Effector memory CD8-positive, alpha-beta T cell (primary cell): Measurements from ENCODE around the gene CHSY1.

ENCODE experiments used
- ATAC-seq: fragments of 150-1000 bp; cut with Tn5 transposase; replicated peaks from 2 replicates; pipeline ENCODE4 v1.10.0; 2021; ENCODE audit warnings: mild to moderate bottlenecking, moderate library complexity
- DNase-seq, 3 experiments: peaks; one replicate each; pipeline ENCODE4 v3.0.0; 2021
- H3K27ac Mint-ChIP-seq, 2 donors: one replicate each; pipeline ENCODE4 v1.8.0; 2022; ENCODE audit warnings: mild to moderate bottlenecking in 2 of 2, mixed read lengths in 2 of 2, moderate library complexity in 2 of 2
- H3K27me3 Mint-ChIP-seq, 2 donors: one replicate each; pipeline ENCODE4 v1.8.0; 2022; ENCODE audit warnings: mixed read lengths in 2 of 2
- H3K36me3 Mint-ChIP-seq: one replicate; pipeline ENCODE4 v1.8.0; 2022; ENCODE audit warnings: mild to moderate bottlenecking, moderate library complexity, mixed read lengths; ENCODE audit not compliant: insufficient read depth
- H3K4me1 Mint-ChIP-seq, 2 donors: one replicate each; pipeline ENCODE4 v1.8.0; 2022; ENCODE audit warnings: low read depth in 2 of 2, mixed read lengths in 2 of 2
- H3K4me3 Mint-ChIP-seq, 2 donors: one replicate each; pipeline ENCODE4 v1.8.0; 2022; ENCODE audit warnings: mild to moderate bottlenecking in 2 of 2, mixed read lengths in 2 of 2, moderate library complexity in 2 of 2
- H3K9me3 Mint-ChIP-seq, 2 donors: one replicate each; pipeline ENCODE4 v1.8.0; 2022; ENCODE audit warnings: mixed read lengths in 2 of 2

The CHSY1 gene

DNA sequence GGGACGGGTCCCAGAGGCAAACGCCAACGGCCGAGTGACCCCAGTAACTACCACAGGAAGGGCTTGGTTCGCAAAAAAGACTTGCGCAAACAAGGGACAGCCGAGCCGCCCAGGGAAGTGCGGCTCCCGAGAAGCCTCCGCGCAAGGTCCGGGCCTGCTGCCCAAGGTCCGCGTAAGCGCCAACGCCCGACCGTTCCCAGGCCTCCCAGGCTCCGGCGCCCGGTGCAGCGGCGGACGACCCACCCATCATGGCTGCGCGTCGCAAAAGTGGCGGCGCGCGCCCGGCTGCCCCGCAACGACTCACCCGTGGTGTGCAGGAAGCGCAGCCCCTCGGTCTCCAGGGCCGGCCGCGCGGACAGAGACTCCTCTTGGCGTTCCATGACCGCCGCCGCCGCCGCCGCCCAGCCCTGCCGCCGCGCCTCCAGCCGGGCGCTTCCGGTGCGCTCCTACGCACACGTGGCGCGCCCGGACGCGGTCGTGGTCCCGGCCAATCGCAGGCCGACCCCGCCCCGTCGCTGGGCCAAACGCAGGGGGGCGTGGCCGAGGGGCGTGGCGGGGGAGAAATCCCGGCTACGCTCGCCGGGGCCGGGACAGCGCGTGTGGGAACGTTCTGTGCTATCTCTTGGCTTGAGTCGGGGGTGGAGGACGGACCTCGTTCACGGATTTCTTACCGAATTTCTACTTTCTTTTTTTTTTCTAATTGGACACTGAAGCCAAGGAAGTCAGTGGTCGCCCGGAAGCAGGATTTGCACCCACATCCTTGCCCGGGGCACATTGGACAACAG, 25.4 kb upstream of the CHSY1 start, which contains the start of gene SELENOS:
Gene SELENOS, minus strand, starts transcription at position 448 of the 785 bp plus-strand sequence. Its CDS starts 68 bp downstream, at position 380.
- H3K4me1 Mint-ChIP-seq, result peaks cover 13 to 19% of the 10 kb centered on the region in 2 donors
- H3K27ac Mint-ChIP-seq, result peak within 1 kb of the TSS; percentile 94 to 97
- H3K36me3 Mint-ChIP-seq, result peaks cover 79% of the 10 kb centered on the region
- peak; percentile 93 for ATAC-seq
- H3K4me3 Mint-ChIP-seq, result peak within 1 kb of the TSS; percentile 96
- H3K27me3 Mint-ChIP-seq, result no peaks in the 10 kb centered on the region
- peak; percentile 80 to 85 (median 82) for DNase-seq
- no peaks in the 10 kb centered on the region for H3K9me3 Mint-ChIP-seq

- Mint-ChIP-seq H3K9me3 (no peaks in the 10 kb centered on the region), H3K27me3 (no peaks in the 10 kb centered on the region), H3K27ac (peak overlapping the region; percentile 94 to 97), H3K36me3 (peaks cover 79% of the 10 kb centered on the region), H3K4me3 (peak overlapping the region; percentile 96), H3K4me1 (peaks cover 13 to 19% of the 10 kb centered on the region in 2 donors)
- ATAC-seq (peak; percentile 53), DNase-seq (peak in 2 of 3 experiments; percentile 7 to 31)
These were observed 24.7 kb upstream of the CHSY1 start for GRCh38 chr15:101276501-101277037.

DNA sequence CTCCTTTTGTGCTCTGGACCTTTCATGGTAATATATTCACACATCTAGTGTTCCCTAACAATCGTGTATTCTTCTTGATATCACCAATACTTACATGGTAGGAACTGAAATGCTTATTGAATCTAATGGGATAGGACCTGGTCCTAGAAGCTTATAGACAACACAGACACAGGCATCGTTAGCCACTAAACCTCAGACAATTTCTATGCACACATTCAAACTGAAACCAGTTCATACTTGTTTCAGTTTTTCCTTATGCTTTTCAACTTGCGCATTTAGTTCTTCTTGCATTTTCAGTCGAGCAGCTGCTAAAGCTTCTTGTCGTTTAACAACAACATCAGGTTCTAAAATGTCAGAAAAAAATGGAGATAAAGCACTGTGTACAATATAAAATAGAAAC, 23.2 kb upstream of the CHSY1 start:
- H3K4me3 Mint-ChIP-seq, result no peak overlapping the region
- H3K9me3 Mint-ChIP-seq, result no peaks in the 10 kb centered on the region
- no peak for ATAC-seq
- no peak for DNase-seq
- H3K36me3 Mint-ChIP-seq, result peaks cover 79% of the 10 kb centered on the region
- H3K4me1 Mint-ChIP-seq, result peaks cover 13 to 19% of the 10 kb centered on the region in 2 donors
- H3K27ac Mint-ChIP-seq, result peak overlapping the region; percentile 75 to 78
- no peaks in the 10 kb centered on the region for H3K27me3 Mint-ChIP-seq

- no peaks in the 10 kb centered on the region for H3K9me3 Mint-ChIP-seq
- H3K4me1 Mint-ChIP-seq, result peaks cover 19 to 28% of the 10 kb centered on the region in 2 donors
- no peaks in the 10 kb centered on the region for H3K27me3 Mint-ChIP-seq
- no peak overlapping the region for H3K4me3 Mint-ChIP-seq
- H3K36me3 Mint-ChIP-seq, result peaks cover 83% of the 10 kb centered on the region
- DNase-seq (no peak), ATAC-seq (no peak)
- no peak overlapping the region for H3K27ac Mint-ChIP-seq
These were observed 21.7 kb upstream of the CHSY1 start for GRCh38 chr15:101273534-101273933.

DNA sequence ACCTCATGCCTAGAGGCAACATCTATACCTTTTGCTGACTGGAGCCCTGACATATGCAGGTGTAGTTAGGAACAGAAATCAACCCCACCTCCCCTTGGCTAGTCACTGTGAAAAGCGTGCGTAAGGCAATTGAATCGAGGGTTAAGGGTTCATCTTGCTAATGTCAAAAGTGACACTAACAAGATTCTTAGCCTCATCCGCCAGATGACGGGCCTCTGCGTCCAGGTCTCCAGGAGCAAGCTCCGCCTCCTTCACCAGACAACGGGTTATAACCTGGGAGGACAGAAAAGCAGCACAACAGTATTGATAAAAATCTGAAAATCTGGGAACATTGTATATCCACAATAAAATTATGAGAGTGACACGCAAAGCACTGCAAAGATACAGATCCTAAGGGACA, 20.7 kb upstream of the CHSY1 start:
- no peak for DNase-seq
- no peak overlapping the region for H3K4me3 Mint-ChIP-seq
- no peaks in the 10 kb centered on the region for H3K27me3 Mint-ChIP-seq
- peaks cover 77% of the 10 kb centered on the region for H3K36me3 Mint-ChIP-seq
- peaks cover 19 to 24% of the 10 kb centered on the region in 2 donors for H3K4me1 Mint-ChIP-seq
- no peak for ATAC-seq
- no peak overlapping the region for H3K27ac Mint-ChIP-seq
- H3K9me3 Mint-ChIP-seq, result no peaks in the 10 kb centered on the region

DNA sequence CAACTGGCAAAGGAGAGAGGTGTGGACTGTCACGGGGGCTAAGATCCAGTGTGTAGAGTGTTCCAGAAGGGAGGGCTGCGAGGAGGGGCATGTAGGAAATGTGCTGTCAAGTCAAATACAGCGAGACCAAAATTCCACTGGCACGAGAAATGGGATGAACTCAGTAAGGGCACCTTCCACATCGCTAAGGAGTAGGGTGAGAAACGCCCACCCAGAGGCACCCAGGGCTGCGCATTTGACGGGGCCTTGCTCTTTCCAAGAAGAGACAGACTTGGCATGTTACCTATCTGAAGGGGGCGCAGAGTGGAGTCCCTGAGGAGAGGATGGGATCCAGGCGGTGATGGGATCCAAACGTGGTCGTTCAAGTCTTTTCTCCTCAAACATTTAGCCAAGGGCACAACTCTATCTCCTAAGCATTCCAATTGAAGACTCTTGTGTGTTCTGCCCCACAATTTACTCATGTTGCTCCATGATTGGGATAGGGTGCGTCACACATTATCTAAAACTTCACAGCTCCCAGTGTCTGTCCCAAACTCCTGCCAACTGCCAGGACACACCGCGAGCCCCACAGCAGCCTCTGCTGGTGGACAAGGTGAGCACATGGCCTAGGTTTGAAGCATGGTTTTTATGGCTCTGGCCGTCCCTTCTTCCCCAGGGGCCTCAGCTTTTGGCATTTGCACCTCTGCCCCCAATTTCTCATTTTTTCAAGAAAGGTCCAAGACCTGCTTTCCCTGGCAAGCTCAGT, 17.8 kb upstream of the CHSY1 start:
- ATAC-seq, result no peak
- H3K4me3 Mint-ChIP-seq, result no peak overlapping the region
- no peaks in the 10 kb centered on the region for H3K27me3 Mint-ChIP-seq
- peak overlapping the region; percentile 19 to 80 for H3K27ac Mint-ChIP-seq
- no peak for DNase-seq
- H3K9me3 Mint-ChIP-seq, result no peaks in the 10 kb centered on the region
- H3K4me1 Mint-ChIP-seq, result peaks cover 8 to 14% of the 10 kb centered on the region in 2 donors
- H3K36me3 Mint-ChIP-seq, result peaks cover 60% of the 10 kb centered on the region

GRCh38 chr15:101267320-101268104, 15.7 kb upstream of the CHSY1 start:
- ATAC-seq, result no peak
- no peak overlapping the region for H3K4me3 Mint-ChIP-seq

GRCh38 chr15:101266787-101267186, 14.9 kb upstream of the CHSY1 start:
- ATAC-seq, result no peak

More at GRCh38 chr15:101267320-101268104, 15.7 kb upstream of the CHSY1 start:
- H3K4me1 Mint-ChIP-seq, result peaks cover 6 to 10% of the 10 kb centered on the region in 2 donors
- no peak for DNase-seq
- peaks cover 5 to 9% of the 10 kb centered on the region in 2 donors for H3K27me3 Mint-ChIP-seq
- H3K27ac Mint-ChIP-seq, result no peak overlapping the region
- no peaks in the 10 kb centered on the region for H3K9me3 Mint-ChIP-seq
- peaks cover 42% of the 10 kb centered on the region for H3K36me3 Mint-ChIP-seq

GRCh38 chr15:101266034-101266433, 14.2 kb upstream of the CHSY1 start:
- Mint-ChIP-seq H3K4me3 (no peak overlapping the region), H3K4me1 (peaks cover 6 to 10% of the 10 kb centered on the region in 2 donors), H3K27me3 (peaks cover 5 to 9% of the 10 kb centered on the region in 2 donors), H3K9me3 (no peaks in the 10 kb centered on the region), H3K27ac (peak overlapping the region in 1 of 2 donors; percentile 41), H3K36me3 (peaks cover 27% of the 10 kb centered on the region)
- ATAC-seq (no peak), DNase-seq (no peak)

More at GRCh38 chr15:101266787-101267186, 14.9 kb upstream of the CHSY1 start:
- Mint-ChIP-seq H3K9me3 (no peaks in the 10 kb centered on the region), H3K27me3 (peaks cover 5 to 9% of the 10 kb centered on the region in 2 donors), H3K27ac (peak overlapping the region in 1 of 2 donors; percentile 41), H3K36me3 (peaks cover 34% of the 10 kb centered on the region), H3K4me3 (no peak overlapping the region), H3K4me1 (peaks cover 6 to 10% of the 10 kb centered on the region in 2 donors)
- DNase-seq, result no peak

GRCh38 chr15:101264911-101265641, 13.2 kb upstream of the CHSY1 start:
- Mint-ChIP-seq H3K4me1 (peaks cover 6 to 10% of the 10 kb centered on the region in 2 donors), H3K27ac (peak overlapping the region in 1 of 2 donors; percentile 18), H3K36me3 (peaks cover 17% of the 10 kb centered on the region), H3K9me3 (no peaks in the 10 kb centered on the region), H3K4me3 (no peak overlapping the region), H3K27me3 (peaks cover 13 to 15% of the 10 kb centered on the region in 2 donors)
- ATAC-seq, result no peak
- no peak for DNase-seq

- H3K4me3 Mint-ChIP-seq, result no peak overlapping the region
- no peak overlapping the region for H3K27ac Mint-ChIP-seq
- no peaks in the 10 kb centered on the region for H3K9me3 Mint-ChIP-seq
- DNase-seq (no peak), ATAC-seq (no peak)
- peaks cover 7% of the 10 kb centered on the region for H3K36me3 Mint-ChIP-seq
- peaks cover 3 to 6% of the 10 kb centered on the region in 2 donors for H3K4me1 Mint-ChIP-seq
- peaks cover 21 to 24% of the 10 kb centered on the region in 2 donors for H3K27me3 Mint-ChIP-seq
These were observed 12.2 kb upstream of the CHSY1 start for GRCh38 chr15:101264011-101264410.

DNA sequence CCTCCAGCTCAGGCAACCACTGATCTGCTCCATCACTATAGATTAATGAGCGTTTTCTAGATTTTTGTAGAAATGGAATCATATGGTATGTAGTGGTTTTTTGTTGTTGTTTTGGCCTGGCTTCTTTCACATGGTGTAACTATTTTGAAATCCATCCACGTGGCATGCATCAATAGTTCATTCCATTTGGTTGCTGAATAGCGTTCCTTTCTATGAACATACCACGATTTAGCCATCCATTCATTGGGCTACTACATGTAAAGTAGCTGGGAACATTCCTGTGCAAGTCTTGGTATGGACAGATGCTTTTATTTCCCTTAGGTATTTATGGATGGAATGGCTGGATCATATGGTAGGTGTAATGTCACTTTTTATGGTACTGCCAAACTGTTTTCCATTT, 10.7 kb upstream of the CHSY1 start:
- H3K27ac Mint-ChIP-seq, result no peak overlapping the region
- DNase-seq (no peak), ATAC-seq (no peak)
- no peaks in the 10 kb centered on the region for H3K9me3 Mint-ChIP-seq
- peaks cover 21 to 24% of the 10 kb centered on the region in 2 donors for H3K27me3 Mint-ChIP-seq
- peaks cover 6% of the 10 kb centered on the region for H3K36me3 Mint-ChIP-seq
- peaks cover 0 to 3% of the 10 kb centered on the region in 2 donors for H3K4me1 Mint-ChIP-seq
- no peak overlapping the region for H3K4me3 Mint-ChIP-seq
